ENCODE results near the gene STAG1.

DNA sequence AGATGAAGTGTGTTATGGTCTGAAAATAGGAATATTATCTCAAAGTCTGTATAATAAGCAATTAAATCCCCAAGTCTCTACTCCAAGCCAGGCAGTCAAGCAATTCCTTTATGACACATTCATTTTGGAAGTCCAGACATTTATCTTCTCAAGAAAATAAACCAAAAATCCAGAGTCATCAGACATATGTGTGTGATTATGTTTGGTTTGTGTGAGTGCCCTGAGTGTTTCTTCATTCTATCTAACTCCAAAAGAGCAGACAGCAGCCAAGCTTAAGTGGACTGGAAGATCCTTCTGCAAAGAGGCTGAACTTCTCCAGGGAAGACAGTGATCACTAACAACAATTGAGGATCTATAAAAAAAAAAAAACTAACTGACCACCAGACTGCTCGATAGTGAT lies 239.8 kb downstream of the STAG1 start:
- TF ChIP-seq CTCF (conservative IDR thresholded peaks at IDR 0.05; ENCODE audit: low read length) (no peak), EZH2phosphoT487 (IDR thresholded peaks at IDR 0.05; ENCODE audit: borderline replicate concordance) (no peak)

All from Loucy (cell line).